GM12878 (cell line): ENCODE measurements around the gene OTOGL. TPM values are rescaled to one million over a fixed set of nuclear protein-coding genes. Genes with fewer than 3 reads are reported as not detected.

Experiments
- ATAC-seq: fragments of 200-7000 bp; cut with Tn5 transposase; 3 replicates; pipeline ENCODE4 v1.9.1; 2020; ENCODE audit warnings: mild to moderate bottlenecking, moderate library complexity
- BruUV-seq: library from RNA; stranded (reverse); fragments of 400-500 nt; replicated peaks from 2 replicates; lab custom pipeline; 2021; lab: Mats Ljungman, UMichigan
- CTCF ChIA-PET: fragments of 300-600 bp; sonication (Branson Sonifier 250); formaldehyde crosslinking; extraction: SDS; loops from one replicate; lab custom pipeline; 2021; ENCODE audit warnings: inconsistent platforms; lab: Yijun Ruan, JAX
- POLR2A ChIA-PET: fragments of 350-600 bp; formaldehyde crosslinking; extraction: SDS; loops from one replicate; lab custom pipeline; 2021; ENCODE audit warnings: inconsistent platforms; lab: Charles Lee
- RAD21 ChIA-PET: fragments of 300-600 bp; sonication (Branson Sonifier 250); formaldehyde crosslinking; loops from one replicate; lab custom pipeline; 2023; ENCODE audit warnings: antibody characterized with exemption; ENCODE audit not compliant: unreplicated experiment; lab: Charles Lee
- SMC1A ChIA-PET: fragments of 300-600 bp; sonication (Branson Sonifier 250); formaldehyde crosslinking; loops from one replicate; lab custom pipeline; 2023; ENCODE audit not compliant: unreplicated experiment, uncharacterized antibody; lab: Charles Lee
- DNase-seq: peaks from one replicate; pipeline ENCODE4 v3.0.0-alpha.2; 2011; ENCODE audit warnings: low read depth, low spot score
- FAIRE-seq: peaks from 3 replicates; lab custom pipeline; 2011; peaks lifted over from hg19 to GRCh38; lab: Jason Lieb, UNC
- H2AFZ ChIP-seq: 2 replicates; pipeline ENCODE4 v1.6.0; 2011; ENCODE audit warnings: low read depth, low read length, control low read depth; ENCODE audit not compliant: control insufficient read depth
- H3K27ac ChIP-seq: 2 replicates; pipeline ENCODE4 v1.5.1; 2011; ENCODE audit warnings: control low read depth; ENCODE audit not compliant: control insufficient read depth, insufficient read depth
- H3K27me3 ChIP-seq, 2 experiments: replicated peaks in 1 of 2; 2 replicates each; pipeline versions ENCODE4 v1.6.0 to v1.6.1; 2011; ENCODE audit warnings: low read length in 1 of 2; ENCODE audit not compliant: control insufficient read depth in 2 of 2, insufficient read depth in 2 of 2
- H3K36me3 ChIP-seq, 2 experiments: 2 replicates each; pipeline ENCODE4 v1.5.1; 2011; ENCODE audit warnings: low read length in 1 of 2; ENCODE audit not compliant: control insufficient read depth in 2 of 2, insufficient read depth in 2 of 2
- H3K4me1 ChIP-seq: 2 replicates; pipeline ENCODE4 v1.6.1; 2011; ENCODE audit warnings: mild to moderate bottlenecking, low read length, moderate library complexity, mixed read lengths; ENCODE audit not compliant: control insufficient read depth, insufficient read depth
- H3K4me2 ChIP-seq: 2 replicates; pipeline ENCODE4 v1.6.0; 2011; ENCODE audit warnings: control low read depth; ENCODE audit not compliant: control insufficient read depth, insufficient read depth
- H3K4me3 ChIP-seq: fragments of 200-600 bp; sonication (generic); 2 replicates; pipeline ENCODE4 v1.5.1; 2016
- H3K79me2 ChIP-seq: 2 replicates; pipeline ENCODE4 v1.6.0; 2011; ENCODE audit warnings: low read length; ENCODE audit not compliant: control insufficient read depth, insufficient read depth
- H3K9ac ChIP-seq: 2 replicates; pipeline ENCODE4 v1.8.0; 2011; ENCODE audit warnings: low read length, control low read depth, mixed read lengths; ENCODE audit not compliant: control insufficient read depth, insufficient read depth
- H3K9me3 ChIP-seq: replicated peaks from 3 replicates; pipeline ENCODE4 v1.5.1; 2011; ENCODE audit warnings: mild to moderate bottlenecking, low read length; ENCODE audit not compliant: control insufficient read depth, insufficient read depth
- H4K20me1 ChIP-seq: 2 replicates; pipeline ENCODE4 v1.6.0; 2011; ENCODE audit not compliant: control insufficient read depth, insufficient read depth
- FOXK2 ChIP-seq: fragments of 450-650 bp; IDR thresholded peaks from 2 replicates; pipeline ENCODE4 v1.6.1; 2017; ENCODE audit warnings: mild to moderate bottlenecking, moderate library complexity
- HDAC2 ChIP-seq: fragments of 200-600 bp; sonication (generic); IDR thresholded peaks from 2 replicates; pipeline ENCODE4 v1.6.1; 2017
- NFIC ChIP-seq: IDR thresholded peaks from 2 replicates; pipeline ENCODE4 v1.6.1; 2012; ENCODE audit warnings: low read depth, mild to moderate bottlenecking, inconsistent platforms, low read length, moderate library complexity
- NFYB ChIP-seq: IDR thresholded peaks from 2 replicates; pipeline ENCODE4 v1.6.1; 2011; ENCODE audit warnings: low read depth, mild to moderate bottlenecking, low read length, improper control_type of control experiment, moderate library complexity; ENCODE audit not compliant: insufficient read depth
- PKNOX1 ChIP-seq: fragments of 450-650 bp; IDR thresholded peaks from 2 replicates; pipeline ENCODE4 v1.6.1; 2016; ENCODE audit warnings: mild to moderate bottlenecking
- PML ChIP-seq: IDR thresholded peaks from 2 replicates; pipeline ENCODE4 v1.6.1; 2012; ENCODE audit warnings: low read length, inconsistent platforms
- RELB ChIP-seq: fragments of 450-650 bp; IDR thresholded peaks from 2 replicates; pipeline ENCODE4 v1.6.1; 2017; ENCODE audit warnings: low read depth, mild to moderate bottlenecking, moderate library complexity
- RUNX3 ChIP-seq: IDR thresholded peaks from 2 replicates; pipeline ENCODE4 v1.6.1; 2012; ENCODE audit warnings: low read length, inconsistent platforms
- SREBF1 ChIP-seq: IDR thresholded peaks from 2 replicates; pipeline ENCODE4 v1.6.1; 2012; ENCODE audit warnings: mild to moderate bottlenecking, low read length
- SRF ChIP-seq, 2 experiments: IDR thresholded peaks; 2 replicates each; pipeline ENCODE4 v1.6.1; 2011; ENCODE audit warnings: low read depth in 2 of 2, low read length in 2 of 2, mild to moderate bottlenecking in 1 of 2, moderate library complexity in 1 of 2
- SUPT20H ChIP-seq: IDR thresholded peaks from 2 replicates; pipeline ENCODE4 v1.6.1; 2011; ENCODE audit warnings: low read depth, mild to moderate bottlenecking, low read length, moderate library complexity, borderline replicate concordance; ENCODE audit not compliant: control insufficient read depth
- ZNF217 ChIP-seq: fragments of 450-650 bp; IDR thresholded peaks from 2 replicates; pipeline ENCODE4 v1.6.1; 2017; ENCODE audit warnings: antibody characterized with exemption, mild to moderate bottlenecking
- WGBS: methylation state at CpG from one replicate; pipeline ENCODE4 v1.1.6; 2016; ENCODE audit warnings: low lambda C conversion rate; ENCODE audit not compliant: insufficient replicate concordance, insufficient coverage; ENCODE audit errors: missing lambda C conversion rate; 5-methylcytosine and 5-hydroxymethylcytosine counted together
- in situ Hi-C: fragments of 300-500 bp; cut with MboI; formaldehyde crosslinking; loops from 9 replicates; pipeline ENCODE4 v1.14.3; 2018; ENCODE audit warnings: mixed read lengths
- intact Hi-C: fragments of 100-400 bp; cut with micrococcal nuclease; formaldehyde crosslinking; loops from one replicate; pipeline ENCODE4 v1.14.2; 2022; ENCODE audit not compliant: unreplicated experiment
- polyA plus RNA-seq, 11 experiments: library from polyadenylated mRNA; depleted of rRNA in 4 of 11; unstranded in 6 of 11; stranded (reverse) in 5 of 11; fragments of >200 nt; fragmentation: Nextera tagmentation in 4 of 11; fragmentation: Illumina TruSeq in 1 of 11; extraction: Ambion mirVana in 4 of 11; extraction: Trizol in 1 of 11; gene quantifications; 1 replicate in 1 of 11; 2 replicates in 10 of 11; pipeline versions ENCODE4 v1.2.1 to v1.2.3, GENCODE V29; 2011 to 2016; ENCODE audit warnings: inconsistent platforms in 2 of 11, missing spikeins in 2 of 11, low read depth in 1 of 11
- total RNA-seq, 4 experiments: library from RNA; depleted of rRNA in 3 of 4; stranded (reverse); fragments of >200 nt in 3 of 4; fragmentation: Illumina TruSeq in 1 of 4; extraction: Trizol in 1 of 4; gene quantifications; 2 replicates each; pipeline versions ENCODE4 v1.2.1 to v1.2.3, GENCODE V29; 2013 to 2021

The OTOGL gene
- total and polyA plus RNA-seq, 10 of the 15 experiments (the other 5 are each of a cell fraction or from before 2014, with no cell fraction given), result 0.04 to 3.7 (median 0.27) TPM

- TF ChIP-seq SUPT20H (no peak), NFYB (no peak)
Measured at GRCh38 chr12:80151131-80151530, 51.8 kb downstream of the OTOGL start (continued).

GRCh38 chr12:80154261-80154660 is 54.9 kb downstream of the OTOGL start:
- ChIA-PET CTCF (interaction anchor here (1.1 kb wide), 1 partner anchor 400 kb away, joined by 3 read pairs; no protein-coding TSS in a partner anchor), POLR2A (no interaction called here), SMC1A (interaction anchor here (1.0 to 1.3 kb wide), 5 partner anchors 15 to 37 kb away, joined by 3 to 4 read pairs (median 4); no protein-coding TSS in a partner anchor), RAD21 (interaction anchor here (0.6 to 1.4 kb wide), 4 partner anchors 12 to 28 kb away, joined by 3 read pairs; no protein-coding TSS in a partner anchor)
- no peaks in the 10 kb centered on the region for H4K20me1 ChIP-seq
- no peak overlapping the region; the same call in 1 of the 2 replicates for H2AFZ ChIP-seq
- no peaks in the 10 kb centered on the region for H3K4me1 ChIP-seq
- H3K27me3 ChIP-seq, result no peaks in the 10 kb centered on the region
- in situ Hi-C loops, result no loop called here
- peak overlapping the region; percentile 27; the same call in 1 of the 2 replicates for H3K4me2 ChIP-seq
- TF ChIP-seq SRF (IDR thresholded peaks at IDR 0.05; ENCODE audit: low read depth in 2 of 2, low read length in 2 of 2) (0 out of 4 replicates have a peak, but pooled peaks of 1 of the 2 experiments have one; percentile 21), RELB (peak; percentile 36), PKNOX1 (0 out of 2 replicates have a peak, but pooled peaks have one; percentile 19), FOXK2 (no peak), HDAC2 (no peak), ZNF217 (no peak), NFIC (no peak), PML (no peak), SREBF1 (no peak), RUNX3 (0 out of 2 replicates have a peak, but pooled peaks have one; percentile 8)
- 0% methylated on average over 1 of the region's 1 CpG for WGBS
- no peaks in the 10 kb centered on the region for H3K36me3 ChIP-seq
- peaks cover 2% of the 10 kb centered on the region; the same call in 1 of the 3 replicates for H3K9me3 ChIP-seq
- no peak overlapping the region for H3K4me3 ChIP-seq
- no TSS peak for BruUV-seq
- intact Hi-C loops, result no loop called here
- no peak overlapping the region for H3K27ac ChIP-seq
- H3K9ac ChIP-seq, result no peak overlapping the region
- no peak for DNase-seq
- no peak for FAIRE-seq
- ATAC-seq, result peak; percentile 87
- no peaks in the 10 kb centered on the region for H3K79me2 ChIP-seq
